NT2/D1 (cell line): ENCODE results near the gene KRT3.

ENCODE experiments used
- SUZ12 ChIP-seq: IDR thresholded peaks from 2 replicates; pipeline ENCODE4 v1.6.1; 2011; ENCODE audit not compliant: insufficient read length, insufficient read depth; ENCODE audit errors: extremely low read depth
- ZNF274 ChIP-seq: IDR thresholded peaks from 2 replicates; pipeline ENCODE4 v1.6.1; 2011; ENCODE audit warnings: mild to moderate bottlenecking, low read depth, low read length

DNA sequence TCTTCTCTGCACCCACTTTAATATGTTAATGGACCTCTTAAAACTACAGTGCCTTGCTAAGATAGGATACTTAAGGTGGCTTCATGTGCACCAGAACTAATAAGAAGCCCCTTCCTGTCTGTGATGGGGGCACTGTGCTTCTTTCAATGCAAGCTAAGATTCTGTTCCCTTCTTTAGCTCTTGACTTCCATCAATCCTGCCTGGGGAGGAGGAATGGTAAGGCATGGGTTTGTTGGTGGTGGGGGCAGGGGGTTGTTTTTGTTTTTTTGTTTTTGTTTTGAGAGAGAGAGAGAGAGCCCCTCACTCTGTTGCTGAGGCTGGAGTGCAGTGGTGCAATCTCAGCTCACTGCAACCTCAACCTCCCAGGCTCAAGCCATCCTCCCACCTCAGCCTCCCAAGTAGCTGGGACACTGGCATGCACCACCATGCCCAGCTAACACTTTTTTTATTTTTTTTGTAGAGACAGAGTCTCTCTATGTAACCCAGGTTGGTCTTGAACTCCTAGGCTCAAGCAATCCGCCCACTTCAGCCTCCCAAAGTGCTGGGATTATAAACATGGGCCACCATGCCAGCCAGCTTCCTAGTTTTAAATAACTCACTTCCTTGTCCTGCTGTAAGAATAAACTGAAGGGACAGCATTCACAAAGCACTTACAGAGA is 4.5 kb upstream of the KRT3 start:
- no peak for TF ChIP-seq SUZ12
- no peak for TF ChIP-seq ZNF274
